ENCODE measurements around the gene DAPK3.

DNA sequence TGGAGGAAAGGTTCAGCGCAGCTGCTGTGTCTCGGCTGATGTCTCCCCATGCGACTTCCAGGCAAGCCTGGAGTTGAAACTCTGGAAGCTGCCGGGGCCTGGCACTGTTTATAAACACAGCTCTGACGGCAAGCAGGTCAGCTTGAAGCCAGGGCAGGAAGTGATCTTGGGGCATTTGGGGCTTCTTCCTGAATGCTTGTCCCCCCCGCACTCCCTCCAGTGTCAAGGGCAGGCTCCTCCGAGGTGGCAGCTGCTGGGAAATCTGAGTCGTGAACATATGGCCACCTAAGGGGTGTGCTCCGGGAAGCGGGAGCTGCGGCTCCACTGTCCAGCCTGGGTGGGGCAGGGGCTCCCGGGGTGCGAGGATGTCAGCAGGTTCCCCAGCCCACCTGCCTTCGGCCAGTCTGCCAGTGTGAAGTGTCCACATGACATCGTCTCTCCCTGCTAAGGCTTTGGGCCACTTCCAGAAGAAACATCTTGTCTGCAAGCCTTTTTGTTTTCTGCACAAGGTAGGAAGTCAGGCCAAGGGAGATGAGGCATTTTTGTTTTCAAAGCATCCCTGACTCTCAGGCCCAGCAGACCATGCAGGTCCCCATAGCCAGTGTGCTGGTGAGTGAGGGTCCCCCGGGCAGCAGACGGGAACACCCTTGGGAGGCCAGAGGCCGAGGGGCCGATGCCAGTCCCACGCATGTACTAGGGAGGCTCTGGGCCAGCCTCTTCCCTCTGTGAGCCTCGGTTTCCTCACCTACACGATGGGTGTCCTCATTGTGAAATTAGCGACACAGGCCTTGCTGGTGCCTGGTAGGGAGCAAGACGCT is 39.3 kb upstream of the DAPK3 start:
- TF ChIP-seq, protein P1, sequence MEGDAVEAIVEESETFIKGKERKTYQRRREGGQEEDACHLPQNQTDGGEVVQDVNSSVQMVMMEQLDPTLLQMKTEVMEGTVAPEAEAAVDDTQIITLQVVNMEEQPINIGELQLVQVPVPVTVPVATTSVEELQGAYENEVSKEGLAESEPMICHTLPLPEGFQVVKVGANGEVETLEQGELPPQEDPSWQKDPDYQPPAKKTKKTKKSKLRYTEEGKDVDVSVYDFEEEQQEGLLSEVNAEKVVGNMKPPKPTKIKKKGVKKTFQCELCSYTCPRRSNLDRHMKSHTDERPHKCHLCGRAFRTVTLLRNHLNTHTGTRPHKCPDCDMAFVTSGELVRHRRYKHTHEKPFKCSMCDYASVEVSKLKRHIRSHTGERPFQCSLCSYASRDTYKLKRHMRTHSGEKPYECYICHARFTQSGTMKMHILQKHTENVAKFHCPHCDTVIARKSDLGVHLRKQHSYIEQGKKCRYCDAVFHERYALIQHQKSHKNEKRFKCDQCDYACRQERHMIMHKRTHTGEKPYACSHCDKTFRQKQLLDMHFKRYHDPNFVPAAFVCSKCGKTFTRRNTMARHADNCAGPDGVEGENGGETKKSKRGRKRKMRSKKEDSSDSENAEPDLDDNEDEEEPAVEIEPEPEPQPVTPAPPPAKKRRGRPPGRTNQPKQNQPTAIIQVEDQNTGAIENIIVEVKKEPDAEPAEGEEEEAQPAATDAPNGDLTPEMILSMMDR (IDR thresholded peaks at IDR 0.05): no peak
- TF ChIP-seq POLR2AphosphoS5 (IDR thresholded peaks at IDR 0.05) (peak; percentile 84), POLR2A (IDR thresholded peaks at IDR 0.05) (peak in 1 of 2 donors; percentile 14)

Measured in gastroesophageal sphincter (tissue), 3 donors.